CD4-positive, alpha-beta T cell treated with Interleukin-17A for 4 hours (primary cell): ENCODE measurements around the gene SEC14L1.

Source experiments
- DNase-seq: peaks from one replicate; pipeline ENCODE4 v3.0.0-alpha.2; 2020; ENCODE audit warnings: mixed read lengths

SEC14L1 gene

GRCh38 chr17:77117415-77117814 lies 23.4 kb upstream of the SEC14L1 start:
- DNase-seq = no peak

- DNase-seq = no peak
Observed at GRCh38 chr17:77118251-77118928, 22.4 kb upstream of the SEC14L1 start.

- DNase-seq = no peak
Observed at GRCh38 chr17:77119668-77120301, 21.0 kb upstream of the SEC14L1 start.

- no peak for DNase-seq
Observed at GRCh38 chr17:77120868-77121267, 19.9 kb upstream of the SEC14L1 start.

GRCh38 chr17:77124192-77124889 lies 16.4 kb upstream of the SEC14L1 start:
- no peak for DNase-seq

- DNase-seq = no peak
Observed at GRCh38 chr17:77125432-77125901, 15.3 kb upstream of the SEC14L1 start.

- no peak for DNase-seq
Observed at GRCh38 chr17:77126519-77126918, 14.2 kb upstream of the SEC14L1 start.

GRCh38 chr17:77127735-77128361 lies 12.9 kb upstream of the SEC14L1 start:
- DNase-seq = peak; percentile 66

GRCh38 chr17:77128896-77129567 lies 11.7 kb upstream of the SEC14L1 start:
- DNase-seq = no peak

- DNase-seq = no peak
Observed at GRCh38 chr17:77129568-77130301, 11.0 kb upstream of the SEC14L1 start.

- no peak for DNase-seq
Observed at GRCh38 chr17:77130525-77130924, 10.2 kb upstream of the SEC14L1 start.

- no peak for DNase-seq
Observed at GRCh38 chr17:77131904-77132303, 8.9 kb upstream of the SEC14L1 start.

- no peak for DNase-seq
Observed at GRCh38 chr17:77132411-77133086, 8.2 kb upstream of the SEC14L1 start.

GRCh38 chr17:77133087-77133638 lies 7.6 kb upstream of the SEC14L1 start:
- DNase-seq = no peak

- no peak for DNase-seq
Observed at GRCh38 chr17:77136420-77136767, 4.4 kb upstream of the SEC14L1 start.

GRCh38 chr17:77137111-77137510 lies 3.7 kb upstream of the SEC14L1 start:
- no peak for DNase-seq

GRCh38 chr17:77137886-77138285 lies 2.9 kb upstream of the SEC14L1 start:
- DNase-seq = peak; percentile 62

GRCh38 chr17:77140166-77140877 lies 447 bp upstream of the SEC14L1 start:
- DNase-seq = peak; percentile 99

- DNase-seq = no peak
Observed at GRCh38 chr17:77141846-77142449, 1.2 kb downstream of the SEC14L1 start.

- DNase-seq = no peak
Observed at GRCh38 chr17:77142689-77143088, 1.9 kb downstream of the SEC14L1 start.
